ENCODE data around the gene DLEC1.

The DLEC1 gene

DNA sequence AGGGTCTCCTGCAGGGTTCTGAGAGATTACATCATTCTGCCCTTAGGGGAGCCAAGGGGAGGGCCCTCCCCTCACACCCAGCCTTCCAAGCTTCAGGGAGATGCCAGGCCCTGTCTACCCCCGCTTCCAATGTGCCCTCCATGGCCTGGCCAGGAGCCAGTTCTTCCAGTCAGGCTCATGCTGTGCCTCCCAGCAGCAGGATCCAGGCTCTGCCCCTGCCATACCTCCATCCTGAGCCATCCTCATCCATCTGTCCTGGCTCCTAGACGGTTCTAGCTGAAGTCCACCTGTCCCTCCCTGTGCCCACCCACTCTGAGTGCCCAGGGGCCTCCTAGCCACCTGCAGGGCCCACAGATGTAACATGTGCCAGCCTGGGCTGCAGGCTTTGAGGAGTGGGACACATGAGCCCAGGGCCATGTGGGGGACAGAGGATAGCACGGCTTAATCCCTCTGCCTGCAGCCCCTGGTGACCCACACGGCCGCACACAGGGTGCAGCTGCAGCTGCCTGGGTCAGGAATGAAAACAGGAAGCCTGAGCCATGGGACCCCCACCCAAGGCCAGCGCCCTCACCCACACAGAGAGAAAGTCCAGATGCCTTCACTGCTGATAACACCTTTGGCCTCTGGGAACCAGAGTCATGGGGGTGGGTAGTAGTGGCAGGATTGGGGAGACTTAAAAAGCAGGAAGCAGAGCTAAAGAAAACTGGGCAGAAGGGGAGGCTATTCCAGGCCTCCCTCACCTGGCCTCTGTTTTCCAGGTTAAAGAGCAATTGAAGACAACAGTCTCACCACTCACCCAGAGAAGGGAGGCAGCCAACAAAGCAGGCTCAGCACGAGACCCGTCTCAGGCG lies 21.3 kb upstream of the DLEC1 start:
- in situ Hi-C loops (cut with HindIII; ENCODE audit: low pct_unique_long_range_greater_than_20kb, low sequenced_read_pairs) = no loop called here
- no peak for DNase-seq (ENCODE audit: low read depth in 1 of 2, low spot score in 1 of 2)
- no peak for TF ChIP-seq JUND (IDR thresholded peaks at IDR 0.05; ENCODE audit: low read depth)

- in situ Hi-C loops (cut with HindIII; ENCODE audit: low pct_unique_long_range_greater_than_20kb, low sequenced_read_pairs) = no loop called here
- DNase-seq (ENCODE audit: low read depth in 1 of 2, low spot score in 1 of 2) = no peak
Observed at GRCh38 chr3:38018296-38019266, 20.4 kb upstream of the DLEC1 start.

DNA sequence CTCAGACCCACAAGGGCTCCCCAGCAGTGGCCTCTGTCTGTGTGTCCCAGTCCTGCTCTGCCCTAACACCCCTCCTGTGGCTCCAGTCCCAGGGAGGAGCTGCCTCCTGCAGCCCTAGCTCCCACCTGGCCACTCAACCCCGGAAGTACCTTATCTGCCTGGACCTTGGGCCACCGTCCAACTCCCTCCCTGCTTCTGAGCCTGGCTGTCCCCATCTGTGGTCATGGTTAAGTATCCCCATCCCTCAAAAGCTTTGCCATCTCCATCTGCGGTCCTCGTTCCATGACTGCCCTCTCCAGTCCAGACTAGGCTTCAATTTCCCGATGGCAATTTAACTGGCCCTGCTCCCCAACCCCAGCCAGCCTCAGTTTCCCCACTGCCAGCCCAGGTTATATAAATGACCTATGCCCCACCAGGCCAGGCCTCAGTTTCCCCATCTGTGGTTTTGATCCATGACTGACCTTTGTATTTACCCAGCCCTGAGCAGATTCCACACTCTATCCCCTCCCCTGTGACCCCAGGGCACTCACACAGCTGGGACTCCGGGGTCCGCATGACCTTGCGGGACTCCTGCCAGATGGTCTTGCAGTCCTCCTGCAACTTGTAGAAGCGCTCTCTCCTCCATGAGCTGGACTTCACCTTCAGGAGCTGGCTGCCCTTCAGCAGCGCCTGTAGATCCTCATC lies 19.2 kb upstream of the DLEC1 start:
- no peak for TF ChIP-seq JUND (IDR thresholded peaks at IDR 0.05; ENCODE audit: low read depth)
- DNase-seq (ENCODE audit: low read depth in 1 of 2, low spot score in 1 of 2) = no peak
- in situ Hi-C loops (cut with HindIII; ENCODE audit: low pct_unique_long_range_greater_than_20kb, low sequenced_read_pairs) = no loop called here

More at GRCh38 chr3:38018296-38019266, 20.4 kb upstream of the DLEC1 start:
- no peak for TF ChIP-seq JUND (IDR thresholded peaks at IDR 0.05; ENCODE audit: low read depth)

DNA sequence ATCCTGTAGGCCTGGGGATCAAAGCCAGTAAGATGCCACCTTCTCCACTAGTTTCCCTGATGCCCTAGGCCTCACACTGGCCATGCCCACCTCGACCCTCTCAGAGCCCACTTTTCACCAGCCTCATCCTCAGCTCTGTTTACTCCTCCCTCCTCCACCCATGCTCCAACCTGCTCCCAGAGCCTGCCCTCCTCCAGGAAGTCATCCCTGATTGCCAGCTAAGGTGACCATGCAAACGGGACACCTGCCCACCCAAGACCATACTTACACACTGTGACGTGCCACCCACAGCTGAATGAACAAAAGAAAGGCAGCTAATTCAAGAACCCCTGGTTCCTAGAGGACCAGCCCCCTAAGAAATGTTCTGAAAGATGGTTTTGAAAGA lies 18.7 kb upstream of the DLEC1 start:
- in situ Hi-C loops (cut with HindIII; ENCODE audit: low pct_unique_long_range_greater_than_20kb, low sequenced_read_pairs) = no loop called here
- no peak for DNase-seq (ENCODE audit: low read depth in 1 of 2, low spot score in 1 of 2)
- no peak for TF ChIP-seq JUND (IDR thresholded peaks at IDR 0.05; ENCODE audit: low read depth)

DNA sequence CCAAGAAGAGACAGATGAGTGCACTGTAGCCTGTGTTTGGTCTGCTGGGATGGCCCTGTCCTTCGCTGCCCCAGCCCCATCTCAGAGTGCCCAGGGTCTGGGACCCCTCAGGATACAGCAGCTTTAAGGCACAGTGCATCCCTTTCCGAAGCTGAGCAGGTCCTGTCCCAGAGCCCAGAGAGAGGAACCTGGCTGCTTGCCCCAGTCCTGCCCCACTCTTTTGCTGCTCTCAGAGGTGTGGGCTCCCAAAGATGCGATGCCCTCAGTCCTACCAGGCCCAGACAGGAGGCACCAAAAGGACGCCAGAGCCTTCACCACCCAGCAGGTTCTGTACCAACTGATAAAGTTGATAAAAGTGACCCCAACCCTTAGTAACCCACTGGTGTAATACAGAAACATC lies 17.8 kb upstream of the DLEC1 start:
- TF ChIP-seq JUND (IDR thresholded peaks at IDR 0.05; ENCODE audit: low read depth) = no peak
- in situ Hi-C loops (cut with HindIII; ENCODE audit: low pct_unique_long_range_greater_than_20kb, low sequenced_read_pairs) = no loop called here
- DNase-seq (ENCODE audit: low read depth in 1 of 2, low spot score in 1 of 2) = no peak

DNA sequence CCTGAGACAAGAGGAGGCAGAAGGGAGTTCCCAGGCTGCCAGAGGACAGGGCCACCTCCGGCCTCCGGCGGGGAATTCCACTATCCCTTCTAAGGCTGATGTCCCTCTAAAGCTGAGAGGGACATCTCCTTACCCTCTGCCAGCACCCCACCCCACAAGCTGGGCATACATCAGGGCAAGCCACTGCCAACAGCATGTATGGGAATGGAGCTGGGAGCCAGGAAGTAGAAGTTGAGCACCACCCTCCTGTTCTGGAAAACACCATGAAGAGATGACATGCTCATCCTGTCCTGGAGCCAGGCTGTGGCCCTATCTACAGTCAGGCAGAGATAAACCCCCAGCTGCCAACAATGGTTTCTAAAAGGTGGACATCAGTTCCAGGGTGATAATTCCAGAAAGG lies 16.7 kb upstream of the DLEC1 start:
- in situ Hi-C loops (cut with HindIII; ENCODE audit: low pct_unique_long_range_greater_than_20kb, low sequenced_read_pairs) = no loop called here
- no peak for TF ChIP-seq JUND (IDR thresholded peaks at IDR 0.05; ENCODE audit: low read depth)
- DNase-seq (ENCODE audit: low read depth in 1 of 2, low spot score in 1 of 2) = no peak

- in situ Hi-C loops (cut with HindIII; ENCODE audit: low pct_unique_long_range_greater_than_20kb, low sequenced_read_pairs) = no loop called here
- no peak for TF ChIP-seq JUND (IDR thresholded peaks at IDR 0.05; ENCODE audit: low read depth)
- no peak for DNase-seq (ENCODE audit: low read depth in 1 of 2, low spot score in 1 of 2)
Observed at GRCh38 chr3:38022896-38023709, 15.9 kb upstream of the DLEC1 start.

- TF ChIP-seq JUND (IDR thresholded peaks at IDR 0.05; ENCODE audit: low read depth) = no peak
- in situ Hi-C loops (cut with HindIII; ENCODE audit: low pct_unique_long_range_greater_than_20kb, low sequenced_read_pairs) = no loop called here
- no peak for DNase-seq (ENCODE audit: low read depth in 1 of 2, low spot score in 1 of 2)
Observed at GRCh38 chr3:38026856-38027255, 12.2 kb upstream of the DLEC1 start.

DNA sequence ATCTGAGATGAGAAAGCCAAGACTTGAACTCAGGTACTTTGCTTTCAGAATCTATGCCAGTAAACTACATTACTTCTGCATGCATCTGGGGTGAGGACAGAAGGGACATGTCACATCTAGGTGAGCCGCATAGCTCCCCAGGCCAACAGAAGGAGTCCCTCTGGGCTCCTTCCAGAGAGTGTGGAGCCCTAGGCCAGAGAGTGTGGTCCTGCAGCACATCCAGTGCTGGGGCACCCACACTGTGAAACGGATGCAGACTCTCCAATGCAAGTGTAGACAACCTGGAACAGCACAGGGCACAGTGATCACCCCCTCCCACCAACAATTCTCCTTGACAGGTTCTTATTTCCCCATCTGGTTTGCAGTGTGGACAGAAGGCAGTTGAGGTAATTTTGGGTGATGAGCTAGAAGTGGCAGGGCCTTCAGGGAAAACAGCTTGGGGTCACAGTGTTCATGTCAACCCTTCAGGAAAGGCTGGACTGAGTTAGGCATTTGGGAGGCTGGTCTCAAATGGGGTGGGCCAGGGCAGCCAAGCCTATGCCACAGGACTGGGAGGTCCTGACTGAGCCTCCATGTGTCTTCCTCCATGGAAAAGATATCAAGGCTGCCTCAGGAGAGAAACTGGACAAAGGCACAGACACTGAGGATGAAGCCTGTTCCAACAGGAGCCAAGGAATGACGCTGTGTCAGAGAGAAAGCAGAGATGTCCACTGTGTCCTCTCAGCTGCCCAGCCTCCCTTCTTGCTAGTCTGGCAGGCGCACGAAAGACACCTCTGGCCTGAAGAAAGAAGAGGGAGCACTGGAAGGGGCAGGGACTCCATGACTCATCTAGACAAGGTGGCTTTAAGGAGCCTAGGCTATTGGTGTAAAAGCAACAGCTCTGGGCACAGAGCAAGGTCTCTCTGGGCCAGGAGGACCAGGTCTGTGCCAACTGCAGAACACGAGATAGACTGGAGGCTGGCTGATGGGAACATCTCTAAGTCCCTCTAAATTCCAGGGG lies 11.2 kb upstream of the DLEC1 start:
- in situ Hi-C loops (cut with HindIII; ENCODE audit: low pct_unique_long_range_greater_than_20kb, low sequenced_read_pairs) = no loop called here
- no peak for TF ChIP-seq JUND (IDR thresholded peaks at IDR 0.05; ENCODE audit: low read depth)
- no peak for DNase-seq (ENCODE audit: low read depth in 1 of 2, low spot score in 1 of 2)

DNA sequence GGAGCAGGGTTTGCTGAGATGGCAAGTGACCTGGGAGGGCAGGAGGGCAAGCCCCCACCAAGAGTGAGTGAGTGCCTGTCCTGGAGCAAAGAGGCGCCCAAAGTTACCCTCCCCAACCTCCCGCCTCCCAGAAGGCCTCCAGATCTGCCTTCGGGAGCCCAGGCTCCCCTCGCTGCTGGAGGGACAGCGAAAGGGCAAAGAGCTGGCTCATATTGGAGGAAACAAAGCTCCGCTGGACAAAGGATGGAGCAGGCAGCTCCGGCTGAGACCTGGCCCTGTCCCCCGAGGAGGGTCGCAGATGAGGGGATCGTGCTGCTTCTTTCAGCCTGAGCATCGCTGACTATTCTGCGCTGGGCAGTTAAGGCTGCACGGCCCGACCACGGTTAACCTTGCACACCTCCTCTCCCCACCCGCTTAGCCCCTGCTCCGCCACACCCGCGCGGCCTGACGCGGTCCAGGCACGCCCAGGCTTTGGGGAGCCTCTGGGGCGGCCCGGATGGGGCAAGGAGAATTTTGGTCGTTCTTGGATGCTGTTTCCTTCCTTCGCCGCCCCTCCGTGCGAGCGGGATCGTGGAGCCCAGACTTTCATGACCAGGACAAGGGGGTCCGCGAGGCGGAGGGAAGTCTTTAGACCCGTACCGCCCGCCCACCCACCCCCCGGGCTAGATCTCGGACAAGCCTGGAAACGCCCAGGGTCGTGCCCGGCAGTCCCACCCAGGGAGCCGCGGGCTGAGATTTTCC lies 10.2 kb upstream of the DLEC1 start:
- no peak for TF ChIP-seq JUND (IDR thresholded peaks at IDR 0.05; ENCODE audit: low read depth)
- in situ Hi-C loops (cut with HindIII; ENCODE audit: low pct_unique_long_range_greater_than_20kb, low sequenced_read_pairs) = no loop called here
- no peak for DNase-seq (ENCODE audit: low read depth in 1 of 2, low spot score in 1 of 2)

Measured in T47D (cell line).